ENCODE measurements around the gene EFS.
"Not testable (repeated sequence)": the region's sequence is repeated elsewhere in the genome, so short reads cannot be mapped to it uniquely, and the experiment has no call there.

GRCh38 chr14:23389871-23390270 is 24.9 kb upstream of the EFS start:
- TF ChIP-seq, protein P1, sequence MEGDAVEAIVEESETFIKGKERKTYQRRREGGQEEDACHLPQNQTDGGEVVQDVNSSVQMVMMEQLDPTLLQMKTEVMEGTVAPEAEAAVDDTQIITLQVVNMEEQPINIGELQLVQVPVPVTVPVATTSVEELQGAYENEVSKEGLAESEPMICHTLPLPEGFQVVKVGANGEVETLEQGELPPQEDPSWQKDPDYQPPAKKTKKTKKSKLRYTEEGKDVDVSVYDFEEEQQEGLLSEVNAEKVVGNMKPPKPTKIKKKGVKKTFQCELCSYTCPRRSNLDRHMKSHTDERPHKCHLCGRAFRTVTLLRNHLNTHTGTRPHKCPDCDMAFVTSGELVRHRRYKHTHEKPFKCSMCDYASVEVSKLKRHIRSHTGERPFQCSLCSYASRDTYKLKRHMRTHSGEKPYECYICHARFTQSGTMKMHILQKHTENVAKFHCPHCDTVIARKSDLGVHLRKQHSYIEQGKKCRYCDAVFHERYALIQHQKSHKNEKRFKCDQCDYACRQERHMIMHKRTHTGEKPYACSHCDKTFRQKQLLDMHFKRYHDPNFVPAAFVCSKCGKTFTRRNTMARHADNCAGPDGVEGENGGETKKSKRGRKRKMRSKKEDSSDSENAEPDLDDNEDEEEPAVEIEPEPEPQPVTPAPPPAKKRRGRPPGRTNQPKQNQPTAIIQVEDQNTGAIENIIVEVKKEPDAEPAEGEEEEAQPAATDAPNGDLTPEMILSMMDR (IDR thresholded peaks at IDR 0.05; ENCODE audit: borderline replicate concordance, extremely low read depth, low read length, poor library complexity, severe bottlenecking): not testable (repeated sequence)
- TF ChIP-seq EZH2 (IDR thresholded peaks at IDR 0.05; ENCODE audit: borderline replicate concordance, low read depth, low read length, severe bottlenecking): not testable (repeated sequence)
